HEK293 (cell line): ENCODE measurements around the gene KCNJ14.

Source experiments
- CTCF ChIA-PET: fragments of 350-600 bp; formaldehyde crosslinking; extraction: SDS; loops from one replicate; lab custom pipeline; 2021; ENCODE audit warnings: antibody characterized with exemption; lab: Yijun Ruan, JAX
- POLR2A ChIA-PET: fragments of 300-600 bp; formaldehyde crosslinking; extraction: SDS; loops from one replicate; lab custom pipeline; 2020; ENCODE audit warnings: antibody characterized with exemption, inconsistent platforms; lab: Yijun Ruan, JAX
- H3K27ac ChIP-seq: fragments of 200-500 bp; sonication (Bioruptor generic); 2 replicates; pipeline ENCODE4 v1.5.1; 2014; ENCODE audit warnings: low read depth, low read length, control low read depth, inconsistent platforms; ENCODE audit errors: extremely low read depth
- H3K36me3 ChIP-seq, 2 experiments: fragments of 200-500 bp in 1 of 2; sonication (Bioruptor generic) in 1 of 2; 1 replicate in 1 of 2; 2 replicates in 1 of 2; pipeline ENCODE4 v1.5.1; 2014 to 2017; ENCODE audit warnings: inconsistent platforms in 2 of 2, low read length in 2 of 2; ENCODE audit not compliant: control insufficient read depth in 2 of 2, insufficient read depth in 1 of 2
- H3K4me1 ChIP-seq: fragments of 200-500 bp; sonication (Bioruptor generic); 2 replicates; pipeline ENCODE4 v1.5.1; 2014; ENCODE audit warnings: mild to moderate bottlenecking, low read length, inconsistent platforms; ENCODE audit not compliant: control insufficient read depth, insufficient read depth
- H3K4me3 ChIP-seq: 2 replicates; pipeline ENCODE4 v1.5.1; 2011; ENCODE audit warnings: low read depth, mild to moderate bottlenecking, control low read depth, low read length, moderate library complexity
- H3K9me3 ChIP-seq: fragments of 200-500 bp; sonication (Bioruptor generic); 2 replicates; pipeline ENCODE4 v1.5.1; 2014; ENCODE audit warnings: low read depth, low read length, inconsistent platforms; ENCODE audit not compliant: control insufficient read depth, insufficient read depth
- AEBP2 ChIP-seq: fragments of 450-650 bp; formaldehyde crosslinking; IDR thresholded peaks from 2 replicates; pipeline ENCODE4 v1.5.1; 2016; ENCODE audit warnings: missing biosample characterization, missing genetic modification characterization, borderline replicate concordance
- FEZF1 ChIP-seq: fragments of 450-650 bp; formaldehyde crosslinking; IDR thresholded peaks from 2 replicates; pipeline ENCODE4 v1.5.1; 2016; ENCODE audit warnings: missing biosample characterization, missing genetic modification characterization
- KLF1 ChIP-seq: fragments of 450-650 bp; formaldehyde crosslinking; IDR thresholded peaks from 2 replicates; pipeline ENCODE4 v1.5.1; 2016; ENCODE audit warnings: missing biosample characterization, missing genetic modification characterization
- KLF8 ChIP-seq: fragments of 450-650 bp; formaldehyde crosslinking; IDR thresholded peaks from 2 replicates; pipeline ENCODE4 v1.5.1; 2016; ENCODE audit warnings: missing biosample characterization, missing genetic modification characterization
- OVOL3 ChIP-seq: fragments of 450-650 bp; formaldehyde crosslinking; IDR thresholded peaks from 2 replicates; pipeline ENCODE4 v1.5.1; 2016; ENCODE audit warnings: missing biosample characterization, missing genetic modification characterization
- PATZ1 ChIP-seq: fragments of 450-650 bp; formaldehyde crosslinking; IDR thresholded peaks from 2 replicates; pipeline ENCODE4 v1.5.1; 2016; ENCODE audit warnings: missing biosample characterization, missing genetic modification characterization
- PRDM4 ChIP-seq: fragments of 450-650 bp; formaldehyde crosslinking; IDR thresholded peaks from 2 replicates; pipeline ENCODE4 v1.5.1; 2017; ENCODE audit warnings: missing biosample characterization, missing genetic modification characterization
- SP3 ChIP-seq: fragments of 450-650 bp; formaldehyde crosslinking; IDR thresholded peaks from 2 replicates; pipeline ENCODE4 v1.5.1; 2016; ENCODE audit warnings: missing biosample characterization, missing genetic modification characterization
- ZBTB11 ChIP-seq: fragments of 450-650 bp; formaldehyde crosslinking; conservative IDR thresholded peaks from 2 replicates; pipeline ENCODE4 v1.5.1; 2016; ENCODE audit warnings: low read depth, missing biosample characterization, missing genetic modification characterization
- ZBTB17 ChIP-seq: fragments of 450-650 bp; formaldehyde crosslinking; IDR thresholded peaks from 2 replicates; pipeline ENCODE4 v1.5.1; 2016; ENCODE audit warnings: missing biosample characterization, missing genetic modification characterization
- ZBTB21 ChIP-seq: fragments of 450-650 bp; formaldehyde crosslinking; IDR thresholded peaks from 2 replicates; pipeline ENCODE4 v1.5.1; 2017; ENCODE audit warnings: missing biosample characterization, missing genetic modification characterization
- ZBTB44 ChIP-seq: fragments of 450-650 bp; IDR thresholded peaks from 2 replicates; pipeline ENCODE4 v1.5.1; 2018; ENCODE audit warnings: missing biosample characterization, mild to moderate bottlenecking, missing genetic modification characterization
- ZNF335 ChIP-seq: fragments of 450-650 bp; formaldehyde crosslinking; conservative IDR thresholded peaks from 2 replicates; pipeline ENCODE4 v1.5.1; 2016; ENCODE audit warnings: missing biosample characterization, missing genetic modification characterization
- ZNF426 ChIP-seq: fragments of 450-650 bp; formaldehyde crosslinking; IDR thresholded peaks from 2 replicates; pipeline ENCODE4 v1.5.1; 2017; ENCODE audit warnings: missing biosample characterization, missing genetic modification characterization, mild to moderate bottlenecking, inconsistent platforms, moderate library complexity
- ZNF510 ChIP-seq: fragments of 450-650 bp; formaldehyde crosslinking; IDR thresholded peaks from 2 replicates; pipeline ENCODE4 v1.5.1; 2018; ENCODE audit warnings: mild to moderate bottlenecking, missing genetic modification characterization, missing biosample characterization; ENCODE audit not compliant: insufficient replicate concordance
- ZNF513 ChIP-seq: fragments of 450-650 bp; IDR thresholded peaks from 2 replicates; pipeline ENCODE4 v1.5.1; 2018; ENCODE audit warnings: missing biosample characterization, missing genetic modification characterization
- ZNF600 ChIP-seq: fragments of 450-650 bp; formaldehyde crosslinking; IDR thresholded peaks from 2 replicates; pipeline ENCODE4 v1.5.1; 2016; ENCODE audit warnings: missing biosample characterization, missing genetic modification characterization
- ZNF747 ChIP-seq: fragments of 450-650 bp; formaldehyde crosslinking; IDR thresholded peaks from 2 replicates; pipeline ENCODE4 v1.5.1; 2016; ENCODE audit warnings: missing biosample characterization, missing genetic modification characterization
- ZNF76 ChIP-seq: fragments of 450-650 bp; formaldehyde crosslinking; IDR thresholded peaks from 2 replicates; pipeline ENCODE4; 2016; ENCODE audit warnings: low read depth, missing biosample characterization, missing genetic modification characterization, borderline replicate concordance
- ZXDB ChIP-seq: fragments of 450-650 bp; formaldehyde crosslinking; IDR thresholded peaks from 2 replicates; pipeline ENCODE4 v1.5.1; 2016; ENCODE audit warnings: missing biosample characterization, missing genetic modification characterization

The KCNJ14 gene

GRCh38 chr19:48418317-48419064, 36.9 kb upstream of the KCNJ14 start (continued):
- no peak for TF ChIP-seq AEBP2 (tag by site-specific recombination)
- TF ChIP-seq PRDM4 (tag by site-specific recombination): peak; percentile 72
- no peak for TF ChIP-seq ZBTB21 (tag by site-specific recombination)
- TF ChIP-seq ZNF510 (tag by site-specific recombination): no peak
- no peak for TF ChIP-seq OVOL3 (tag by site-specific recombination)

GRCh38 chr19:48419158-48419920, 36.0 kb upstream of the KCNJ14 start:
- ChIA-PET POLR2A (interaction anchor here (1.1 to 1.4 kb wide), 2 partner anchors 29 to 55 kb away, joined by 3 read pairs; partner anchors contain the start of genes KDELR1, SYNGR4 and TMEM143), CTCF (interaction anchor here (0.6 kb wide), 2 partner anchors 62 to 182 kb away, joined by 3 read pairs; no protein-coding TSS in a partner anchor)
- Histone ChIP-seq H3K4me3 (no peak overlapping the region), H3K9me3 (no peaks in the 10 kb centered on the region), H3K4me1 (peaks cover 2% of the 10 kb centered on the region; the same call in 1 of the 2 replicates), H3K27ac (no peak overlapping the region), H3K36me3 (no peaks in the 10 kb centered on the region)
- TF ChIP-seq KLF8 (tag by site-specific recombination) (peak; percentile 93), ZNF600 (peak; percentile 30; the same call in 1 of the 2 replicates), ZBTB17 (tag by site-specific recombination) (peak; percentile 89), ZBTB44 (tag by site-specific recombination) (no peak), PATZ1 (tag by site-specific recombination) (peak; percentile 72), ZXDB (tag by site-specific recombination) (peak; percentile 45), ZNF335 (tag by site-specific recombination) (peak; percentile 74), ZNF76 (tag by site-specific recombination) (peak; percentile 95), ZNF513 (tag by site-specific recombination) (peak; percentile 65), FEZF1 (tag by site-specific recombination) (no peak), ZNF426 (tag by site-specific recombination) (no peak), SP3 (tag by site-specific recombination) (peak; percentile 92), KLF1 (peak; percentile 43; the same call in 1 of the 2 replicates), ZNF747 (tag by site-specific recombination) (no peak), ZBTB11 (0 out of 2 replicates have a peak, but pooled peaks have one; percentile 12)
